HepG2 (cell line): ENCODE measurements around the gene PLCB1. TPM values are rescaled to one million over a fixed set of nuclear protein-coding genes. Genes with fewer than 3 reads are reported as not detected.

Source experiments
- CENPT ChIP-seq: sonication (generic); formaldehyde crosslinking; IDR thresholded peaks from 2 replicates; pipeline ENCODE4 v1.8.0; 2022; ENCODE audit warnings: low read depth, mild to moderate bottlenecking, moderate library complexity, missing genetic modification reagents
- KLF15 ChIP-seq: sonication (generic); formaldehyde crosslinking; IDR thresholded peaks from 2 replicates; pipeline ENCODE4 v1.8.1; 2023; ENCODE audit warnings: borderline replicate concordance, mild to moderate bottlenecking, inconsistent platforms, missing genetic modification reagents, mixed read lengths
- SMAD3 ChIP-seq: sonication (generic); formaldehyde crosslinking; IDR thresholded peaks from 2 replicates; pipeline ENCODE4 v1.4.0; 2020; ENCODE audit warnings: missing genetic modification reagents
- SMC3 ChIP-seq: IDR thresholded peaks from 2 replicates; pipeline ENCODE4 v1.6.1; 2011; ENCODE audit warnings: low read length, improper control_type of control experiment
- SP5 ChIP-seq: IDR thresholded peaks from 2 replicates; pipeline ENCODE4 v1.6.1; 2016; ENCODE audit warnings: low read depth, borderline replicate concordance
- ZFP37 ChIP-seq: sonication (generic); formaldehyde crosslinking; IDR thresholded peaks from 2 replicates; pipeline ENCODE4 v1.4.0; 2020; ENCODE audit warnings: missing genetic modification reagents, borderline replicate concordance
- ZNF367 ChIP-seq: sonication (generic); formaldehyde crosslinking; IDR thresholded peaks from 2 replicates; pipeline ENCODE4 v1.4.0; 2020; ENCODE audit warnings: missing genetic modification reagents, borderline replicate concordance
- ZNF530 ChIP-seq: sonication (generic); formaldehyde crosslinking; IDR thresholded peaks from 2 replicates; pipeline ENCODE4 v1.5.0; 2020; ENCODE audit warnings: low read depth, mild to moderate bottlenecking, missing genetic modification reagents
- ZNF773 ChIP-seq: sonication (generic); formaldehyde crosslinking; IDR thresholded peaks from 2 replicates; pipeline ENCODE4 v1.4.0; 2020; ENCODE audit warnings: missing genetic modification reagents, borderline replicate concordance
- ZNF841 ChIP-seq: sonication (generic); formaldehyde crosslinking; IDR thresholded peaks from 2 replicates; pipeline ENCODE4 v1.8.1; 2023; ENCODE audit warnings: missing genetic modification reagents, borderline replicate concordance
- polyA plus RNA-seq, 8 experiments: library from polyadenylated mRNA; depleted of rRNA in 3 of 8; stranded (reverse) in 7 of 8; unstranded in 1 of 8; fragments of >200 nt; fragmentation: Illumina TruSeq in 4 of 8; extraction: Trizol in 4 of 8; gene quantifications; 2 replicates each; pipeline versions ENCODE4 v1.2.1 to v1.2.3, GENCODE V29; 2011 to 2016; ENCODE audit warnings: low read depth in 4 of 8, missing spikeins in 1 of 8, mixed read lengths in 1 of 8; ENCODE audit not compliant: insufficient read depth in 1 of 8
- total RNA-seq, 5 experiments: library from RNA; depleted of rRNA; stranded (reverse); fragments of >200 nt; fragmentation: Illumina TruSeq; extraction: Trizol; gene quantifications; 2 replicates each; pipeline ENCODE4 v1.2.3, GENCODE V29; 2016; ENCODE audit warnings: low read depth in 1 of 5
- TF ChIP-seq, protein P1 (sequence below): sonication (generic); formaldehyde crosslinking; IDR thresholded peaks from 2 replicates; pipeline ENCODE4 v1.4.0; 2020; ENCODE audit warnings: missing genetic modification reagents
- TF ChIP-seq, protein P2 (sequence below): fragments of 450-650 bp; IDR thresholded peaks from 2 replicates; pipeline ENCODE4 v1.6.1; 2016
- TF ChIP-seq, protein P3 (sequence below): sonication (generic); formaldehyde crosslinking; IDR thresholded peaks from 2 replicates; pipeline ENCODE4 v1.8.1; 2022; ENCODE audit warnings: low read depth, mild to moderate bottlenecking, missing genetic modification reagents
- TF ChIP-seq, protein P4 (sequence below): IDR thresholded peaks from 2 replicates; pipeline ENCODE4 v1.6.1; 2016
- TF ChIP-seq, protein P5 (sequence below), 2 experiments: IDR thresholded peaks; 2 replicates each; pipeline ENCODE4 v1.6.1; 2011 to 2012; ENCODE audit warnings: low read length in 2 of 2, borderline replicate concordance in 1 of 2, low read depth in 1 of 2, mild to moderate bottlenecking in 1 of 2, moderate library complexity in 1 of 2
- TF ChIP-seq, protein P6 (sequence below): sonication (generic); formaldehyde crosslinking; IDR thresholded peaks from 2 replicates; pipeline ENCODE4 v1.5.0; 2020; ENCODE audit warnings: mild to moderate bottlenecking, missing genetic modification reagents, moderate library complexity

The PLCB1 gene
- total and polyA plus RNA-seq, 2 of the 13 experiments (the other 11 are each of a cell fraction or from before 2014, with no cell fraction given) = 42.4 to 55.9 TPM

DNA sequence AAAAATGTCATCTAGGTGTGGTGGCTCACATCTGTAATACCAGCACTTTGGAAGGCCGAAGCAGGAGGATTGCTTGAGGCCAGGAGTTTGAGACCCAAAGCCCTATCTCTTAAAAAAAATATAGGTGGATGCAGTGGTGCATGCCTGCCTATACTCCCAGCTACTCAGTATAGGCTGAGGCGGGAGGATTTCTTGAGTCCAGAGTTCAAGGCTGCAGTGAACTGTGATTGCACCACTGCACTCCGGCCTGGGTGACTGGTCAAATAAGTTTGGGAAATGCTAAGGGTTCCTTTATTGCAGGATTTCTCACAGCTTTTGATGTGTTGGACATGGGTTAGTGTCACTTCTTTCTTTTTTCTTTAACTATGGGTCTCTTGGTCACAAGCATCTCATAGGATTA lies 261.3 kb downstream of the PLCB1 start (continued):
- TF ChIP-seq, protein P1, sequence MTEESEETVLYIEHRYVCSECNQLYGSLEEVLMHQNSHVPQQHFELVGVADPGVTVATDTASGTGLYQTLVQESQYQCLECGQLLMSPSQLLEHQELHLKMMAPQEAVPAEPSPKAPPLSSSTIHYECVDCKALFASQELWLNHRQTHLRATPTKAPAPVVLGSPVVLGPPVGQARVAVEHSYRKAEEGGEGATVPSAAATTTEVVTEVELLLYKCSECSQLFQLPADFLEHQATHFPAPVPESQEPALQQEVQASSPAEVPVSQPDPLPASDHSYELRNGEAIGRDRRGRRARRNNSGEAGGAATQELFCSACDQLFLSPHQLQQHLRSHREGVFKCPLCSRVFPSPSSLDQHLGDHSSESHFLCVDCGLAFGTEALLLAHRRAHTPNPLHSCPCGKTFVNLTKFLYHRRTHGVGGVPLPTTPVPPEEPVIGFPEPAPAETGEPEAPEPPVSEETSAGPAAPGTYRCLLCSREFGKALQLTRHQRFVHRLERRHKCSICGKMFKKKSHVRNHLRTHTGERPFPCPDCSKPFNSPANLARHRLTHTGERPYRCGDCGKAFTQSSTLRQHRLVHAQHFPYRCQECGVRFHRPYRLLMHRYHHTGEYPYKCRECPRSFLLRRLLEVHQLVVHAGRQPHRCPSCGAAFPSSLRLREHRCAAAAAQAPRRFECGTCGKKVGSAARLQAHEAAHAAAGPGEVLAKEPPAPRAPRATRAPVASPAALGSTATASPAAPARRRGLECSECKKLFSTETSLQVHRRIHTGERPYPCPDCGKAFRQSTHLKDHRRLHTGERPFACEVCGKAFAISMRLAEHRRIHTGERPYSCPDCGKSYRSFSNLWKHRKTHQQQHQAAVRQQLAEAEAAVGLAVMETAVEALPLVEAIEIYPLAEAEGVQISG (CRISPR knock-in tag) = no peak
- no peak for TF ChIP-seq SMAD3 (CRISPR knock-in tag)
- TF ChIP-seq, protein P2, sequence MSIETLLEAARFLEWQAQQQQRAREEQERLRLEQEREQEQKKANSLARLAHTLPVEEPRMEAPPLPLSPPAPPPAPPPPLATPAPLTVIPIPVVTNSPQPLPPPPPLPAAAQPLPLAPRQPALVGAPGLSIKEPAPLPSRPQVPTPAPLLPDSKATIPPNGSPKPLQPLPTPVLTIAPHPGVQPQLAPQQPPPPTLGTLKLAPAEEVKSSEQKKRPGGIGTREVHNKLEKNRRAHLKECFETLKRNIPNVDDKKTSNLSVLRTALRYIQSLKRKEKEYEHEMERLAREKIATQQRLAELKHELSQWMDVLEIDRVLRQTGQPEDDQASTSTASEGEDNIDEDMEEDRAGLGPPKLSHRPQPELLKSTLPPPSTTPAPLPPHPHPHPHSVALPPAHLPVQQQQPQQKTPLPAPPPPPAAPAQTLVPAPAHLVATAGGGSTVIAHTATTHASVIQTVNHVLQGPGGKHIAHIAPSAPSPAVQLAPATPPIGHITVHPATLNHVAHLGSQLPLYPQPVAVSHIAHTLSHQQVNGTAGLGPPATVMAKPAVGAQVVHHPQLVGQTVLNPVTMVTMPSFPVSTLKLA = no peak
- TF ChIP-seq ZNF773 (CRISPR knock-in tag) = no peak
- no peak for TF ChIP-seq ZNF530
- no peak for TF ChIP-seq ZFP37
- no peak for TF ChIP-seq SP5 (CRISPR knock-in tag)
- TF ChIP-seq SMC3 = no peak; the same call in 1 of the 2 replicates
- TF ChIP-seq, protein P3, sequence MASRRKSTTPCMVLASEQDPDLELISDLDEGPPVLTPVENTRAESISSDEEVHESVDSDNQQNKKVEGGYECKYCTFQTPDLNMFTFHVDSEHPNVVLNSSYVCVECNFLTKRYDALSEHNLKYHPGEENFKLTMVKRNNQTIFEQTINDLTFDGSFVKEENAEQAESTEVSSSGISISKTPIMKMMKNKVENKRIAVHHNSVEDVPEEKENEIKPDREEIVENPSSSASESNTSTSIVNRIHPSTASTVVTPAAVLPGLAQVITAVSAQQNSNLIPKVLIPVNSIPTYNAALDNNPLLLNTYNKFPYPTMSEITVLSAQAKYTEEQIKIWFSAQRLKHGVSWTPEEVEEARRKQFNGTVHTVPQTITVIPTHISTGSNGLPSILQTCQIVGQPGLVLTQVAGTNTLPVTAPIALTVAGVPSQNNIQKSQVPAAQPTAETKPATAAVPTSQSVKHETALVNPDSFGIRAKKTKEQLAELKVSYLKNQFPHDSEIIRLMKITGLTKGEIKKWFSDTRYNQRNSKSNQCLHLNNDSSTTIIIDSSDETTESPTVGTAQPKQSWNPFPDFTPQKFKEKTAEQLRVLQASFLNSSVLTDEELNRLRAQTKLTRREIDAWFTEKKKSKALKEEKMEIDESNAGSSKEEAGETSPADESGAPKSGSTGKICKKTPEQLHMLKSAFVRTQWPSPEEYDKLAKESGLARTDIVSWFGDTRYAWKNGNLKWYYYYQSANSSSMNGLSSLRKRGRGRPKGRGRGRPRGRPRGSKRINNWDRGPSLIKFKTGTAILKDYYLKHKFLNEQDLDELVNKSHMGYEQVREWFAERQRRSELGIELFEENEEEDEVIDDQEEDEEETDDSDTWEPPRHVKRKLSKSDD (CRISPR knock-in tag) = no peak
- TF ChIP-seq, protein P4, sequence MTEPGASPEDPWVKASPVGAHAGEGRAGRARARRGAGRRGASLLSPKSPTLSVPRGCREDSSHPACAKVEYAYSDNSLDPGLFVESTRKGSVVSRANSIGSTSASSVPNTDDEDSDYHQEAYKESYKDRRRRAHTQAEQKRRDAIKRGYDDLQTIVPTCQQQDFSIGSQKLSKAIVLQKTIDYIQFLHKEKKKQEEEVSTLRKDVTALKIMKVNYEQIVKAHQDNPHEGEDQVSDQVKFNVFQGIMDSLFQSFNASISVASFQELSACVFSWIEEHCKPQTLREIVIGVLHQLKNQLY (CRISPR knock-in tag) = no peak
- TF ChIP-seq, protein P5, sequence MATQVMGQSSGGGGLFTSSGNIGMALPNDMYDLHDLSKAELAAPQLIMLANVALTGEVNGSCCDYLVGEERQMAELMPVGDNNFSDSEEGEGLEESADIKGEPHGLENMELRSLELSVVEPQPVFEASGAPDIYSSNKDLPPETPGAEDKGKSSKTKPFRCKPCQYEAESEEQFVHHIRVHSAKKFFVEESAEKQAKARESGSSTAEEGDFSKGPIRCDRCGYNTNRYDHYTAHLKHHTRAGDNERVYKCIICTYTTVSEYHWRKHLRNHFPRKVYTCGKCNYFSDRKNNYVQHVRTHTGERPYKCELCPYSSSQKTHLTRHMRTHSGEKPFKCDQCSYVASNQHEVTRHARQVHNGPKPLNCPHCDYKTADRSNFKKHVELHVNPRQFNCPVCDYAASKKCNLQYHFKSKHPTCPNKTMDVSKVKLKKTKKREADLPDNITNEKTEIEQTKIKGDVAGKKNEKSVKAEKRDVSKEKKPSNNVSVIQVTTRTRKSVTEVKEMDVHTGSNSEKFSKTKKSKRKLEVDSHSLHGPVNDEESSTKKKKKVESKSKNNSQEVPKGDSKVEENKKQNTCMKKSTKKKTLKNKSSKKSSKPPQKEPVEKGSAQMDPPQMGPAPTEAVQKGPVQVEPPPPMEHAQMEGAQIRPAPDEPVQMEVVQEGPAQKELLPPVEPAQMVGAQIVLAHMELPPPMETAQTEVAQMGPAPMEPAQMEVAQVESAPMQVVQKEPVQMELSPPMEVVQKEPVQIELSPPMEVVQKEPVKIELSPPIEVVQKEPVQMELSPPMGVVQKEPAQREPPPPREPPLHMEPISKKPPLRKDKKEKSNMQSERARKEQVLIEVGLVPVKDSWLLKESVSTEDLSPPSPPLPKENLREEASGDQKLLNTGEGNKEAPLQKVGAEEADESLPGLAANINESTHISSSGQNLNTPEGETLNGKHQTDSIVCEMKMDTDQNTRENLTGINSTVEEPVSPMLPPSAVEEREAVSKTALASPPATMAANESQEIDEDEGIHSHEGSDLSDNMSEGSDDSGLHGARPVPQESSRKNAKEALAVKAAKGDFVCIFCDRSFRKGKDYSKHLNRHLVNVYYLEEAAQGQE (IDR thresholded peaks at IDR 0.05; ENCODE audit: borderline replicate concordance in 1 of 2, low read depth in 1 of 2, low read length in 2 of 2) = no peak
- no peak for TF ChIP-seq CENPT
- no peak for TF ChIP-seq KLF15 (CRISPR knock-in tag)
- TF ChIP-seq ZNF841 (CRISPR knock-in tag) = no peak
- no peak for TF ChIP-seq ZNF367 (CRISPR knock-in tag)
- TF ChIP-seq, protein P6, sequence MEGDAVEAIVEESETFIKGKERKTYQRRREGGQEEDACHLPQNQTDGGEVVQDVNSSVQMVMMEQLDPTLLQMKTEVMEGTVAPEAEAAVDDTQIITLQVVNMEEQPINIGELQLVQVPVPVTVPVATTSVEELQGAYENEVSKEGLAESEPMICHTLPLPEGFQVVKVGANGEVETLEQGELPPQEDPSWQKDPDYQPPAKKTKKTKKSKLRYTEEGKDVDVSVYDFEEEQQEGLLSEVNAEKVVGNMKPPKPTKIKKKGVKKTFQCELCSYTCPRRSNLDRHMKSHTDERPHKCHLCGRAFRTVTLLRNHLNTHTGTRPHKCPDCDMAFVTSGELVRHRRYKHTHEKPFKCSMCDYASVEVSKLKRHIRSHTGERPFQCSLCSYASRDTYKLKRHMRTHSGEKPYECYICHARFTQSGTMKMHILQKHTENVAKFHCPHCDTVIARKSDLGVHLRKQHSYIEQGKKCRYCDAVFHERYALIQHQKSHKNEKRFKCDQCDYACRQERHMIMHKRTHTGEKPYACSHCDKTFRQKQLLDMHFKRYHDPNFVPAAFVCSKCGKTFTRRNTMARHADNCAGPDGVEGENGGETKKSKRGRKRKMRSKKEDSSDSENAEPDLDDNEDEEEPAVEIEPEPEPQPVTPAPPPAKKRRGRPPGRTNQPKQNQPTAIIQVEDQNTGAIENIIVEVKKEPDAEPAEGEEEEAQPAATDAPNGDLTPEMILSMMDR (CRISPR knock-in tag) = no peak
